Prostate gland (tissue), 2 donors: ENCODE data around the gene MECP2.

Experiments used
- POLR2AphosphoS5 ChIP-seq: sonication (generic); formaldehyde crosslinking; IDR thresholded peaks from one replicate; pipeline ENCODE4 v1.6.1; 2017; ENCODE audit warnings: antibody characterized with exemption
- TF ChIP-seq, protein P1 (sequence below), 4 experiments: fragments of 200-600 bp in 2 of 4; fragments of 450-650 bp in 2 of 4; sonication (generic) in 2 of 4; IDR thresholded peaks; 1 replicate in 3 of 4; 2 replicates in 1 of 4; pipeline ENCODE4 v1.5.1; 2016 to 2019; ENCODE audit warnings: antibody characterized with exemption in 4 of 4, mild to moderate bottlenecking in 2 of 4, moderate library complexity in 2 of 4

GRCh38 chrX:154037754-154038153, 59.8 kb downstream of the MECP2 start:
- TF ChIP-seq POLR2AphosphoS5: no peak
- TF ChIP-seq, protein P1, sequence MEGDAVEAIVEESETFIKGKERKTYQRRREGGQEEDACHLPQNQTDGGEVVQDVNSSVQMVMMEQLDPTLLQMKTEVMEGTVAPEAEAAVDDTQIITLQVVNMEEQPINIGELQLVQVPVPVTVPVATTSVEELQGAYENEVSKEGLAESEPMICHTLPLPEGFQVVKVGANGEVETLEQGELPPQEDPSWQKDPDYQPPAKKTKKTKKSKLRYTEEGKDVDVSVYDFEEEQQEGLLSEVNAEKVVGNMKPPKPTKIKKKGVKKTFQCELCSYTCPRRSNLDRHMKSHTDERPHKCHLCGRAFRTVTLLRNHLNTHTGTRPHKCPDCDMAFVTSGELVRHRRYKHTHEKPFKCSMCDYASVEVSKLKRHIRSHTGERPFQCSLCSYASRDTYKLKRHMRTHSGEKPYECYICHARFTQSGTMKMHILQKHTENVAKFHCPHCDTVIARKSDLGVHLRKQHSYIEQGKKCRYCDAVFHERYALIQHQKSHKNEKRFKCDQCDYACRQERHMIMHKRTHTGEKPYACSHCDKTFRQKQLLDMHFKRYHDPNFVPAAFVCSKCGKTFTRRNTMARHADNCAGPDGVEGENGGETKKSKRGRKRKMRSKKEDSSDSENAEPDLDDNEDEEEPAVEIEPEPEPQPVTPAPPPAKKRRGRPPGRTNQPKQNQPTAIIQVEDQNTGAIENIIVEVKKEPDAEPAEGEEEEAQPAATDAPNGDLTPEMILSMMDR (IDR thresholded peaks at IDR 0.05): no peak
